ENCODE results near the gene CD79A.

GRCh38 chr19:41876847-41877832, at the start of gene CD79A:
- TF ChIP-seq POLR2A (IDR thresholded peaks at IDR 0.05): no peak
- TF ChIP-seq, protein P1, sequence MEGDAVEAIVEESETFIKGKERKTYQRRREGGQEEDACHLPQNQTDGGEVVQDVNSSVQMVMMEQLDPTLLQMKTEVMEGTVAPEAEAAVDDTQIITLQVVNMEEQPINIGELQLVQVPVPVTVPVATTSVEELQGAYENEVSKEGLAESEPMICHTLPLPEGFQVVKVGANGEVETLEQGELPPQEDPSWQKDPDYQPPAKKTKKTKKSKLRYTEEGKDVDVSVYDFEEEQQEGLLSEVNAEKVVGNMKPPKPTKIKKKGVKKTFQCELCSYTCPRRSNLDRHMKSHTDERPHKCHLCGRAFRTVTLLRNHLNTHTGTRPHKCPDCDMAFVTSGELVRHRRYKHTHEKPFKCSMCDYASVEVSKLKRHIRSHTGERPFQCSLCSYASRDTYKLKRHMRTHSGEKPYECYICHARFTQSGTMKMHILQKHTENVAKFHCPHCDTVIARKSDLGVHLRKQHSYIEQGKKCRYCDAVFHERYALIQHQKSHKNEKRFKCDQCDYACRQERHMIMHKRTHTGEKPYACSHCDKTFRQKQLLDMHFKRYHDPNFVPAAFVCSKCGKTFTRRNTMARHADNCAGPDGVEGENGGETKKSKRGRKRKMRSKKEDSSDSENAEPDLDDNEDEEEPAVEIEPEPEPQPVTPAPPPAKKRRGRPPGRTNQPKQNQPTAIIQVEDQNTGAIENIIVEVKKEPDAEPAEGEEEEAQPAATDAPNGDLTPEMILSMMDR (IDR thresholded peaks at IDR 0.05): no peak
- TF ChIP-seq POLR2AphosphoS5 (IDR thresholded peaks at IDR 0.05): no peak
- TF ChIP-seq EP300 (IDR thresholded peaks at IDR 0.05): no peak
